Heart right ventricle (tissue), 16 donors: ENCODE data around the gene COL13A1. TPM values are rescaled to one million over a fixed set of nuclear protein-coding genes. Genes with fewer than 3 reads are reported as not detected.

Source experiments
- ATAC-seq, 8 donors: fragments of 200-7000 bp; cut with Tn5 transposase; one replicate each; pipeline ENCODE4 v1.9.1; 2020; ENCODE audit warnings: mild to moderate bottlenecking in 8 of 8, moderate library complexity in 8 of 8, moderate number of reproducible peaks in 1 of 8
- DNase-seq, 2 donors: peaks; one replicate each; pipeline ENCODE4 v3.0.0-alpha.2; 2020
- H3K27ac ChIP-seq, 10 donors: fragments of 200-600 bp; sonication (generic) in 2 of 10; one replicate each; pipeline versions ENCODE4 v1.5.0 to v1.8.0; 2020 to 2022; ENCODE audit warnings: mild to moderate bottlenecking in 3 of 10
- H3K27me3 ChIP-seq, 7 donors: fragments of 200-600 bp; one replicate each; pipeline ENCODE4 v1.8.0; 2021 to 2022; ENCODE audit warnings: mild to moderate bottlenecking in 2 of 7
- H3K36me3 ChIP-seq, 9 donors: fragments of 200-600 bp; sonication (generic) in 1 of 9; one replicate each; pipeline versions ENCODE4 v1.5.0 to v1.8.0; 2020 to 2022; ENCODE audit warnings: mild to moderate bottlenecking in 2 of 9
- H3K4me1 ChIP-seq, 9 donors: fragments of 200-600 bp; sonication (generic) in 1 of 9; one replicate each; pipeline versions ENCODE4 v1.5.0 to v1.8.0; 2020 to 2022; ENCODE audit warnings: mild to moderate bottlenecking in 4 of 9
- H3K4me3 ChIP-seq, 10 donors: fragments of 200-600 bp; sonication (generic) in 2 of 10; one replicate each; pipeline versions ENCODE4 v1.5.0 to v1.8.0; 2020 to 2022; ENCODE audit warnings: mild to moderate bottlenecking in 7 of 10, moderate library complexity in 2 of 10
- H3K9me3 ChIP-seq, 11 donors: fragments of 200-600 bp in 10 of 11; sonication (generic) in 2 of 11; one replicate each; pipeline versions ENCODE4 v1.5.0 to v1.8.0; 2013 to 2022; ENCODE audit warnings: mild to moderate bottlenecking in 2 of 11, control low read depth in 1 of 11, moderate library complexity in 1 of 11
- WGBS, 2 donors: extraction: QIAGEN DNeasy Blood & Tissue Kit; methylation state at CpG; one replicate each; pipeline ENCODE4 v1.1.7; 2013; ENCODE audit warnings: inconsistent platforms in 1 of 2; 5-methylcytosine and 5-hydroxymethylcytosine counted together
- intact Hi-C, 10 donors: fragments of 100-400 bp; cut with DNase I; formaldehyde crosslinking; loops; one replicate each; pipeline versions ENCODE4 v1.11.1 to v1.14.2; 2022
- polyA plus RNA-seq, 2 donors: library from polyadenylated mRNA; stranded (reverse); fragments of 200-250 nt; gene quantifications; one replicate each; pipeline ENCODE4 v1.2.3, GENCODE V29; 2013
- total RNA-seq, 10 donors: library from RNA; stranded (reverse); fragmentation: NEBNext Ultra II Directional in 3 of 10; extraction: Animal tissue kit (Norgen Biotek cat#: 25700) in 3 of 10; gene quantifications; one replicate each; pipeline versions ENCODE4 v1.2.1 to v1.2.4, GENCODE V29; 2021 to 2023
- TF ChIP-seq, protein P1 (sequence below), 9 donors: fragments of 200-600 bp; sonication (generic) in 2 of 9; IDR thresholded peaks; one replicate each; pipeline versions ENCODE4 v1.5.0 to v1.8.0; 2021 to 2022; ENCODE audit warnings: antibody characterized with exemption in 9 of 9, mild to moderate bottlenecking in 5 of 9, moderate library complexity in 1 of 9
- donor health status: Arrhythmogenic right ventricular cardiomyopathy.
- donor health status: ischemic (EF 13 %, LVEDD 7.1; RV severe dilation, severe dysfunction).
- donor health status: healthy with polysubstance abuse.
- donor health status: DM: no; HTN: yes; CAD: no.
- donor health status: DM: no; HTN: no; CAD: no.
- donor health status: ischemic (EF 25% LVEDD 6.9; RV normal size, moderate dysfunction).
- donor health status: ischemic (EF 25% LVEDD 5.7; RV mildly dilated, moderate dysfunction).
- donor health status: healthy.
- donor health status: DM: yes; HTN: yes; CAD: no.
- donor health status: Ischemic cardiomyopathy.
- donor health status: ischemic (EF 35%, LVEDD 5.7; RV mildly dilated, moderate dysfunction).
- donor health status: nonischemic (EF 11% LVEDD 7.7; RV severe dilation, severe dysfunction).
- donor health status: DM: yes; HTN: yes; CAD: no.
- donor health status: PGD.
- donor health status: ischemic (EF 29% LVEDD 5.4; RV normal size, mild dysfunction).
- donor health status: nonischemic (EF 23%, LVEDD 6.1; RV moderate dilation, normal function).

The COL13A1 gene
- total and polyA plus RNA-seq, 12 donors, result 0.70 to 6.8 (median 2.7) TPM

DNA sequence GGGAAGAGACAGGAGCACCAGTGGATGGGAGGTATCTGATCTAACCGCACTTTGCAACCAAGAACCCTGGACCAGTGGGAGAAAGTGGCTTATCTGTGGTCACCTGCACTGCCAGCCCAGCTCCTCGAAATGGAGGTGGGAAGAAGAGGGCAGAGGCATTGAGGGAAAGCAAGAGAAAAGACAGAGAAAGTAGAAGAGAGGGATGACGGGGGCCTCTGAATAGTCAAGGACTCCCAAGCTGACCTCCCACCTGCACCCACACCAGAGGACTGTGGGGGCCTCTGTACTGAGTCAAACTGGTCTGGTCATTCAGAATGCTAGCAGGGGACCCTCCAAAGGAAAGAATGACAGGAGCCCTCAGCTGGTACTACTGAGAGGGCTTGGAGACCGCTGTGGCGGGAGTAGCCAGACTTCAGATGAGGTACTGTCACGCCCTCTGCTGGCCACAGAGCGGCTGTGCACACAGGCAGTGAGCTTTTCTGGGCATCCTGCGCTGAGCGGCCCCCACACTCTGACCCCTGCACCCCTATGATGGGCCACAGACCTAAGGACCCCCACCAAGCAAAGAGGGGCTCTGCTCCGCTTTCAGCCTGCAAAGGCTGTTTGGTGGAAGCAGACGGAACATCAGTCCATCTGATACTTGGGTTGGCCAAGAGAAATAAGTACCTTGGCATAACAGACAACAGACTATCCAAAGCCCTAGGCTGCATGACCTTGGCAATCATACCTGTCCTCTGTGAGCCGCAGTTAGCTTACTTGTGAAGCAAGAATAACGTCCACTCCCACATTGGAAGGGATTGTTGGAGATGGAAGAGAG lies 112.9 kb downstream of the COL13A1 start:
- intact Hi-C loops, result loop anchor here (1.0 to 10.0 kb wide), 12 partner anchors 110 to 272 kb away; partner anchors contain the start of gene COL13A1 (in 7 of the 10)
- peak; percentile 70 to 71 for DNase-seq

DNA sequence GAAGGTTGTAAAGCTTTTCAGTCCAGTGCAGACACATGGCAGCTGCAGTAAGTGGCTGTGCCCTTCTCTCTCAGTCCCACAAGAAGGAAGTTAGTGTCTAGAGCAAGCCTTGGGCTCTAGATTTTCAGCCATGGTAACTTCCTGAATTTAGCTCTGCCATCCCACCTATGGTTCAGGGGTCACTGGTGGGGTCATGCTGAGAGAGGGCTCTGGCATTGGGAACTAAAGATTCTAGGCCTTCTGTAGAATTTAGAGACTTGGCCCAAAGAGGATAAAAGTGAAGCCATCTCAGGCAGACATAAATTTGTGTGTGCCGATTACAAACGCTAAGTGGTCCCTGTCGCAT lies 113.5 kb downstream of the COL13A1 start:
- Histone ChIP-seq H3K4me3 (no peak overlapping the region), H3K27me3 (peaks cover 0 to 6% (median 0%) of the 10 kb centered on the region in 7 donors), H3K9me3 (no peaks in the 10 kb centered on the region), H3K36me3 (no peaks in the 10 kb centered on the region), H3K4me1 (peaks cover 0 to 33% (median 19%) of the 10 kb centered on the region in 9 donors), H3K27ac (no peak overlapping the region)
- TF ChIP-seq, protein P1, sequence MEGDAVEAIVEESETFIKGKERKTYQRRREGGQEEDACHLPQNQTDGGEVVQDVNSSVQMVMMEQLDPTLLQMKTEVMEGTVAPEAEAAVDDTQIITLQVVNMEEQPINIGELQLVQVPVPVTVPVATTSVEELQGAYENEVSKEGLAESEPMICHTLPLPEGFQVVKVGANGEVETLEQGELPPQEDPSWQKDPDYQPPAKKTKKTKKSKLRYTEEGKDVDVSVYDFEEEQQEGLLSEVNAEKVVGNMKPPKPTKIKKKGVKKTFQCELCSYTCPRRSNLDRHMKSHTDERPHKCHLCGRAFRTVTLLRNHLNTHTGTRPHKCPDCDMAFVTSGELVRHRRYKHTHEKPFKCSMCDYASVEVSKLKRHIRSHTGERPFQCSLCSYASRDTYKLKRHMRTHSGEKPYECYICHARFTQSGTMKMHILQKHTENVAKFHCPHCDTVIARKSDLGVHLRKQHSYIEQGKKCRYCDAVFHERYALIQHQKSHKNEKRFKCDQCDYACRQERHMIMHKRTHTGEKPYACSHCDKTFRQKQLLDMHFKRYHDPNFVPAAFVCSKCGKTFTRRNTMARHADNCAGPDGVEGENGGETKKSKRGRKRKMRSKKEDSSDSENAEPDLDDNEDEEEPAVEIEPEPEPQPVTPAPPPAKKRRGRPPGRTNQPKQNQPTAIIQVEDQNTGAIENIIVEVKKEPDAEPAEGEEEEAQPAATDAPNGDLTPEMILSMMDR (IDR thresholded peaks at IDR 0.05), result no peak
- 94 to 96% methylated on average over 3 of the region's 3 CpGs for WGBS, 2 donors
- no peak for ATAC-seq
- DNase-seq, result no peak
- intact Hi-C loops, result loop anchor here (2.0 to 10.0 kb wide), 8 partner anchors 110 to 273 kb away; partner anchors contain the start of gene COL13A1 (in 4 of the 10)

More for the DNA sequence above, 112.9 kb downstream of the COL13A1 start:
- WGBS, 2 donors, result 26 to 31% methylated on average over 13 of the region's 13 CpGs
- H3K27ac ChIP-seq, result no peak overlapping the region
- H3K27me3 ChIP-seq, result peaks cover 0 to 6% (median 0%) of the 10 kb centered on the region in 7 donors
- peak; percentile 50 to 80 (median 76) for ATAC-seq
- H3K36me3 ChIP-seq, result no peaks in the 10 kb centered on the region
- TF ChIP-seq, protein P1 (IDR thresholded peaks at IDR 0.05), result peak; percentile 80 to 95 (median 94)
- H3K9me3 ChIP-seq, result no peaks in the 10 kb centered on the region
- no peak overlapping the region for H3K4me3 ChIP-seq
- peaks cover 0 to 33% (median 19%) of the 10 kb centered on the region in 9 donors for H3K4me1 ChIP-seq

DNA sequence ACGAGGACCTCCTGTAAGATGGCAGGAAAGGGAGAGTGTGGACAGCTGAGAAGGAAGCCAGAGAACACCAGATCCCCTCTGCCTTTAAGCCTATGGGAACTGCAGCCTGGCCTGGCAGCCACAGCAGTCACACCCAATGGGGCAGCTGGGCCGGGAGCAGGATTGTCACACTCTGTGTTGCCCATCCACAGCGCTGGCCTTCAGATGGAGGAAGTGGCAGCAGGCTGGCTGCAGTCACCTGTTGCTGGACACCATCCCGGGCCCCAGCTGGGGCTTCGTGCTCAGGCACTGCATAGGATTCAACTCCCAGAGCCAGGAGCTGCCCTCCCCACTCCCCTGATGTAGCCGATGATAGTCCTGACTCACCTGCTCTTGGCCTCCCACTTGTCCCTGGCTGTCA lies 114.4 kb downstream of the COL13A1 start:
- 69 to 72% methylated on average over 6 of the region's 6 CpGs for WGBS, 2 donors
- ATAC-seq, result no peak
- H3K4me3 ChIP-seq, result no peak overlapping the region
- no peak for DNase-seq
- intact Hi-C loops, result loop anchor here in 8 of 10 donors (5.0 to 10.0 kb wide), 6 partner anchors 111 to 274 kb away; partner anchors contain the start of gene COL13A1 (in 4 of the 8)
- TF ChIP-seq, protein P1 (IDR thresholded peaks at IDR 0.05), result no peak
- no peak overlapping the region for H3K27ac ChIP-seq
- peaks cover 0 to 6% (median 0%) of the 10 kb centered on the region in 7 donors for H3K27me3 ChIP-seq
- H3K9me3 ChIP-seq, result no peaks in the 10 kb centered on the region
- peaks cover 0 to 32% (median 17%) of the 10 kb centered on the region in 9 donors for H3K4me1 ChIP-seq
- H3K36me3 ChIP-seq, result no peaks in the 10 kb centered on the region

DNA sequence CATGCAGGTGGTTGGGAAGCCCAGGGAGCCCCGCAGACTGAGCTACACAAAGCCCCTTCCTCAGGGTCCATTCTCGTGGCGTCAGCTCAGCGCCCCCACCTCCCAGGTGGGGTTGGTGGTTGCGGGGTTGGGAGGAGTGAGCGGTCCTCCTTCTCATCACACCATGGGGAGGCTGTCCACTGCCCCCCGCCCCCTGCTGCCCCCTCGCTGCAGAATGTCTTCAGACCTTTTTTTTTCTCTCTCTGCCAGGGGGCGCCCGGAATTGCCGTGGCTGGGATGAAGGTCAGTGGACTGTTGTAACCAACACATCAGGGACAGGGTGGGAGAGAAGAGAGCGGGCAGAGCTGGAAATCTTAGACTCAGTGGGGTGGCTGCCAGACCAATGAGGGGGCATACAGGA lies 116.3 kb downstream of the COL13A1 start:
- Histone ChIP-seq H3K4me1 (peaks cover 0 to 13% (median 1%) of the 10 kb centered on the region in 9 donors), H3K9me3 (no peaks in the 10 kb centered on the region), H3K36me3 (no peaks in the 10 kb centered on the region), H3K27me3 (peaks cover 0 to 6% (median 0%) of the 10 kb centered on the region in 7 donors), H3K4me3 (no peak overlapping the region), H3K27ac (no peak overlapping the region)
- WGBS, 2 donors, result 77 to 85% methylated on average over 12 of the region's 12 CpGs
- TF ChIP-seq, protein P1 (IDR thresholded peaks at IDR 0.05), result no peak
- ATAC-seq (no peak), DNase-seq (no peak)
- intact Hi-C loops, result loop anchor here in 8 of 10 donors (5.0 to 10.0 kb wide), 6 partner anchors 113 to 276 kb away; partner anchors contain the start of gene COL13A1 (in 4 of the 8)
